DND-41 (cell line): ENCODE results near the gene EDNRB.

Source experiments
- ATAC-seq: fragments of 200-7000 bp; cut with Tn5 transposase; 3 replicates; pipeline ENCODE4 v1.9.1; 2021; ENCODE audit warnings: low read depth; ENCODE audit not compliant: insufficient read depth
- DNase-seq: peaks from one replicate; pipeline ENCODE4 v3.0.0-alpha.2; 2020
- H2AFZ ChIP-seq: 2 replicates; pipeline ENCODE4 v1.6.0; 2012; ENCODE audit warnings: low read depth, low read length
- H3K27ac ChIP-seq: 2 replicates; pipeline ENCODE4 v1.5.1; 2012; ENCODE audit warnings: low read length, inconsistent platforms
- H3K27me3 ChIP-seq: fragments of 200-600 bp; sonication (generic); 2 replicates; pipeline ENCODE4 v1.6.0; 2012; ENCODE audit warnings: low read length, mild to moderate bottlenecking, inconsistent platforms; ENCODE audit not compliant: insufficient read depth, poor library complexity
- H3K36me3 ChIP-seq: 2 replicates; pipeline ENCODE4 v1.5.1; 2012; ENCODE audit warnings: low read length, inconsistent platforms; ENCODE audit not compliant: insufficient read depth
- H3K4me1 ChIP-seq: 2 replicates; pipeline ENCODE4 v1.5.1; 2012; ENCODE audit warnings: mild to moderate bottlenecking, low read length; ENCODE audit not compliant: insufficient read depth
- H3K4me2 ChIP-seq: 2 replicates; pipeline ENCODE4 v1.6.0; 2012; ENCODE audit warnings: mild to moderate bottlenecking, moderate library complexity, low read length, inconsistent platforms; ENCODE audit not compliant: insufficient read depth
- H3K4me3 ChIP-seq, 2 experiments: fragments of 200-600 bp in 1 of 2; shearing (Covaris generic) in 1 of 2; 2 replicates each; pipeline ENCODE4 v1.5.1; 2012 to 2016; ENCODE audit warnings: inconsistent platforms in 2 of 2, low read length in 2 of 2, mild to moderate bottlenecking in 2 of 2, low read depth in 1 of 2, moderate library complexity in 1 of 2
- H3K79me2 ChIP-seq: 2 replicates; pipeline ENCODE4 v1.6.0; 2012; ENCODE audit warnings: low read length, inconsistent platforms; ENCODE audit not compliant: insufficient read depth
- H3K9ac ChIP-seq: 2 replicates; pipeline ENCODE4 v1.6.0; 2012; ENCODE audit warnings: low read depth, mild to moderate bottlenecking, inconsistent platforms, low read length, moderate library complexity
- H3K9me3 ChIP-seq: 2 replicates; pipeline ENCODE4 v1.5.1; 2012; ENCODE audit warnings: low read length, moderate library complexity, mild to moderate bottlenecking, inconsistent platforms; ENCODE audit not compliant: insufficient read depth, severe bottlenecking
- H4K20me1 ChIP-seq: 2 replicates; pipeline ENCODE4 v1.6.0; 2012; ENCODE audit warnings: low read length; ENCODE audit not compliant: insufficient read depth
- EZH2 ChIP-seq: IDR thresholded peaks from 3 replicates; pipeline ENCODE4 v1.6.1; 2012; ENCODE audit warnings: borderline replicate concordance, low read depth, mild to moderate bottlenecking, moderate library complexity, low read length, inconsistent platforms; ENCODE audit not compliant: severe bottlenecking
- TF ChIP-seq, protein P1 (sequence below): IDR thresholded peaks from 2 replicates; pipeline ENCODE4 v1.5.1; 2012; ENCODE audit warnings: borderline replicate concordance, low read length, moderate library complexity, mild to moderate bottlenecking; ENCODE audit not compliant: poor library complexity, severe bottlenecking; ENCODE audit errors: extremely low read depth

Gene EDNRB

GRCh38 chr13:77916488-77916887 lies 2.1 kb downstream of the EDNRB start:
- H3K9ac ChIP-seq: no peak overlapping the region
- no peaks in the 10 kb centered on the region for H3K79me2 ChIP-seq
- no peak overlapping the region for H3K27ac ChIP-seq
- H3K36me3 ChIP-seq: no peaks in the 10 kb centered on the region
- TF ChIP-seq, protein P1, sequence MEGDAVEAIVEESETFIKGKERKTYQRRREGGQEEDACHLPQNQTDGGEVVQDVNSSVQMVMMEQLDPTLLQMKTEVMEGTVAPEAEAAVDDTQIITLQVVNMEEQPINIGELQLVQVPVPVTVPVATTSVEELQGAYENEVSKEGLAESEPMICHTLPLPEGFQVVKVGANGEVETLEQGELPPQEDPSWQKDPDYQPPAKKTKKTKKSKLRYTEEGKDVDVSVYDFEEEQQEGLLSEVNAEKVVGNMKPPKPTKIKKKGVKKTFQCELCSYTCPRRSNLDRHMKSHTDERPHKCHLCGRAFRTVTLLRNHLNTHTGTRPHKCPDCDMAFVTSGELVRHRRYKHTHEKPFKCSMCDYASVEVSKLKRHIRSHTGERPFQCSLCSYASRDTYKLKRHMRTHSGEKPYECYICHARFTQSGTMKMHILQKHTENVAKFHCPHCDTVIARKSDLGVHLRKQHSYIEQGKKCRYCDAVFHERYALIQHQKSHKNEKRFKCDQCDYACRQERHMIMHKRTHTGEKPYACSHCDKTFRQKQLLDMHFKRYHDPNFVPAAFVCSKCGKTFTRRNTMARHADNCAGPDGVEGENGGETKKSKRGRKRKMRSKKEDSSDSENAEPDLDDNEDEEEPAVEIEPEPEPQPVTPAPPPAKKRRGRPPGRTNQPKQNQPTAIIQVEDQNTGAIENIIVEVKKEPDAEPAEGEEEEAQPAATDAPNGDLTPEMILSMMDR: no peak
- TF ChIP-seq EZH2: no peak
- no peaks in the 10 kb centered on the region for H3K4me1 ChIP-seq
- H3K27me3 ChIP-seq: no peaks in the 10 kb centered on the region
- H4K20me1 ChIP-seq: no peaks in the 10 kb centered on the region
- H3K4me2 ChIP-seq: no peak overlapping the region
- no peak overlapping the region for H2AFZ ChIP-seq
- DNase-seq (no peak), ATAC-seq (no peak)
- H3K4me3 ChIP-seq: no peak overlapping the region
- H3K9me3 ChIP-seq: peaks cover 2% of the 10 kb centered on the region

DNA sequence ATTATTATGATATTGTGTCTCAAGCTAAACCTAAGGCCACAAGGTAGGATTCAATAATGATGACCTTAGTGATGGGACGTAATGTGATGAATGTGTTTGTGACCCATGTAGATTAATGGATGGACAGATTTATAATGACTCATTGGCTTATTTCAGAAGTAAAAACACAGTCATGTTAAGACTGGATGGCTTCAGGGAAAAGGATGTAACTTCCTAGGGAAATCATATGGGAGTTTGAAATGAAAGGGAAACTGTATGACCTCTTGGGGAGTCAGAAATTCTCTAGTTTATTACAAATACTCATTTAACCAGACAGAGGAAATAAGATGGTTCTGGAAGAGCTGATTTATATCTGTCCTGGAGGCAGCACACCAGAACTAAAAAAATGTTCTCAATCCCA lies 2.9 kb downstream of the EDNRB start:
- Histone ChIP-seq H3K27me3 (no peaks in the 10 kb centered on the region), H2AFZ (no peak overlapping the region), H3K27ac (no peak overlapping the region), H3K4me2 (no peak overlapping the region), H3K36me3 (no peaks in the 10 kb centered on the region), H3K79me2 (no peaks in the 10 kb centered on the region), H4K20me1 (no peaks in the 10 kb centered on the region), H3K9ac (no peak overlapping the region), H3K9me3 (peaks cover 2% of the 10 kb centered on the region), H3K4me3 (no peak overlapping the region), H3K4me1 (no peaks in the 10 kb centered on the region)
- ATAC-seq: no peak
- TF ChIP-seq EZH2: no peak
- TF ChIP-seq, protein P1: no peak
- DNase-seq: no peak

GRCh38 chr13:77913003-77913402 lies 5.6 kb downstream of the EDNRB start:
- no peaks in the 10 kb centered on the region for H3K27me3 ChIP-seq
- no peak overlapping the region for H3K4me2 ChIP-seq
- H3K4me3 ChIP-seq: no peak overlapping the region
- H3K4me1 ChIP-seq: no peaks in the 10 kb centered on the region
- H3K9me3 ChIP-seq: no peaks in the 10 kb centered on the region
- H3K27ac ChIP-seq: no peak overlapping the region
- no peak for ATAC-seq
- H3K36me3 ChIP-seq: no peaks in the 10 kb centered on the region
- no peak for DNase-seq
- H4K20me1 ChIP-seq: no peaks in the 10 kb centered on the region
- TF ChIP-seq EZH2: no peak
- TF ChIP-seq, protein P1: no peak
- no peak overlapping the region for H2AFZ ChIP-seq
- H3K9ac ChIP-seq: no peak overlapping the region
- H3K79me2 ChIP-seq: no peaks in the 10 kb centered on the region

GRCh38 chr13:77911751-77912150 lies 6.9 kb downstream of the EDNRB start:
- ATAC-seq: no peak
- H4K20me1 ChIP-seq: no peaks in the 10 kb centered on the region

More at GRCh38 chr13:77911751-77912150, 6.9 kb downstream of the EDNRB start:
- TF ChIP-seq EZH2: no peak
- TF ChIP-seq, protein P1: no peak
- Histone ChIP-seq H3K79me2 (no peaks in the 10 kb centered on the region), H2AFZ (no peak overlapping the region), H3K4me1 (no peaks in the 10 kb centered on the region), H3K36me3 (no peaks in the 10 kb centered on the region), H3K4me3 (no peak overlapping the region), H3K4me2 (no peak overlapping the region), H3K27ac (no peak overlapping the region), H3K9me3 (no peaks in the 10 kb centered on the region), H3K27me3 (no peaks in the 10 kb centered on the region), H3K9ac (no peak overlapping the region)
- no peak for DNase-seq
